Liver (tissue), 3 donors: ENCODE data around the gene SDC1.

Experiments
- CTCF ChIP-seq: fragments of 150-350 bp; IDR thresholded peaks from 2 replicates; pipeline ENCODE4 v1.5.1; 2017; ENCODE audit warnings: improper control_type of control experiment, low read depth, low read length; ENCODE audit not compliant: missing input control
- GABPA ChIP-seq, 2 donors: IDR thresholded peaks in 1 of 2; conservative IDR thresholded peaks in 1 of 2; 2 replicates each; pipeline ENCODE4 v1.6.1; 2016; ENCODE audit warnings: antibody characterized with exemption in 2 of 2, mild to moderate bottlenecking in 1 of 2, moderate library complexity in 1 of 2
- donor health status: healthy.
- donor health status: healthy.

- TF ChIP-seq GABPA (IDR thresholded peaks at IDR 0.05 in 1 of 2, conservative IDR thresholded peaks at IDR 0.05 in 1 of 2) (no peak), CTCF (no peak)
These were observed 25.9 kb downstream of the SDC1 start for GRCh38 chr2:20198796-20199632.
